ENCODE results near the gene GRID1. TPM values are rescaled to one million over a fixed set of nuclear protein-coding genes. Genes with fewer than 3 reads are reported as not detected.

Gene GRID1
- total and polyA plus RNA-seq, 10 of the 15 experiments (the other 5 are each of a cell fraction or from before 2014, with no cell fraction given): 0.04 to 0.62 (median 0.08) TPM; not detected in 5

DNA sequence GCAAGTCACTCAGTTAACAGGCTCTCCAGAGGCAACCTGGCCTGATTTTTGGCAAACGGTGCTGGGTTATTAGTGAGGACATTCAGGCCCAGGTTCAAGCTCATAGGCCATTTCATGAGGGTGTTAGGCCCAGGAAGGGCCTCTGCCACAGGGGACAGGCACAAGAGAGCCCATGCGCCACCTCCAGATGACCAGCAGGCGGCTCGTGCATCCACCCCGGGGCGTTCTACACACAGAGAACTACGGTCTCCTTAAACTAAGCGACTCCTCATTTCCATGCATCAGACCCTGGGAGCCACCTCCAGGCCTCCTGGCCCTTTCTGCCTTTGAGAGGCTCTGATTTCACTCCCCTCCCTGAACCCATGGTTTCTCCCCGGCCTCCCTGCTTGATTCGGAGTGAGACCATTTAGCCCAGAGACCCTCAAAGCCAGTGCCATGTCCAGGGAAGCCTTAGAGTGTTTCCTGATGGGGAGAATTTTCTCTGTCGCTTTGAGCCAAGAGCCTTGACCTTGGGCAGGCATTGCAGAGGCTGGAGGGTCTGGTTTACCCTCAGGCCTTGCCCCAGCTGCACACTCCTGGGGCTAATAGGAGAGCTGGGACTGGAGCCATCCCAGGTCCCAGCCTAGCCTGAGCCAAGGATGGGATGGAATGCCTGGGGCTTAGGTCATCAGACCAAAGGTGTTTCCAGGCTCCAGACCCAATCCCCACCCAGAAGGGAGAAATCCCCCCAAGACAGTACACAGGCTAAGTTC lies 188.0 kb downstream of the GRID1 start:
- Histone ChIP-seq H4K20me1 (ENCODE audit: control insufficient read depth, insufficient read depth) (no peaks in the 10 kb centered on the region), H3K27ac (ENCODE audit: control insufficient read depth, insufficient read depth) (no peak overlapping the region), H3K79me2 (ENCODE audit: control insufficient read depth, insufficient read depth, low read length) (no peaks in the 10 kb centered on the region), H3K27me3 (replicated peaks in 1 of 2; ENCODE audit: control insufficient read depth in 2 of 2, insufficient read depth in 2 of 2, low read length in 1 of 2) (peaks cover 0 to 7% of the 10 kb centered on the region in 2 experiments), H3K9ac (ENCODE audit: control insufficient read depth, insufficient read depth, low read length) (no peak overlapping the region), H3K9me3 (replicated peaks; ENCODE audit: control insufficient read depth, insufficient read depth, low read length) (no peaks in the 10 kb centered on the region), H3K36me3 (ENCODE audit: control insufficient read depth in 2 of 2, insufficient read depth in 2 of 2, low read length in 1 of 2) (no peaks in the 10 kb centered on the region), H3K4me3 (no peak overlapping the region), H2AFZ (ENCODE audit: control insufficient read depth, low read depth, low read length) (no peak overlapping the region), H3K4me1 (ENCODE audit: control insufficient read depth, insufficient read depth, low read length) (no peaks in the 10 kb centered on the region), H3K4me2 (ENCODE audit: control insufficient read depth, insufficient read depth) (no peak overlapping the region)
- no peak for DNase-seq (ENCODE audit: low read depth, low spot score)
- CTCF ChIA-PET: no interaction called here
- intact Hi-C loops (cut with micrococcal nuclease; ENCODE audit: unreplicated experiment) (no loop called here), in situ Hi-C loops (cut with MboI) (no loop called here)
- SMC1A ChIA-PET (ENCODE audit: uncharacterized antibody, unreplicated experiment): no interaction called here
- ATAC-seq: peak; percentile 81
- POLR2A ChIA-PET: no interaction called here
- FAIRE-seq: no peak
- WGBS (ENCODE audit: insufficient coverage, insufficient replicate concordance, low lambda C conversion rate, missing lambda C conversion rate): 22% methylated on average over 11 of the region's 11 CpGs
- RAD21 ChIA-PET (ENCODE audit: unreplicated experiment): no interaction called here
- TF ChIP-seq, protein P1, sequence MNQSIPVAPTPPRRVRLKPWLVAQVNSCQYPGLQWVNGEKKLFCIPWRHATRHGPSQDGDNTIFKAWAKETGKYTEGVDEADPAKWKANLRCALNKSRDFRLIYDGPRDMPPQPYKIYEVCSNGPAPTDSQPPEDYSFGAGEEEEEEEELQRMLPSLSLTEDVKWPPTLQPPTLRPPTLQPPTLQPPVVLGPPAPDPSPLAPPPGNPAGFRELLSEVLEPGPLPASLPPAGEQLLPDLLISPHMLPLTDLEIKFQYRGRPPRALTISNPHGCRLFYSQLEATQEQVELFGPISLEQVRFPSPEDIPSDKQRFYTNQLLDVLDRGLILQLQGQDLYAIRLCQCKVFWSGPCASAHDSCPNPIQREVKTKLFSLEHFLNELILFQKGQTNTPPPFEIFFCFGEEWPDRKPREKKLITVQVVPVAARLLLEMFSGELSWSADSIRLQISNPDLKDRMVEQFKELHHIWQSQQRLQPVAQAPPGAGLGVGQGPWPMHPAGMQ (IDR thresholded peaks at IDR 0.05; ENCODE audit: borderline replicate concordance): no peak
- TF ChIP-seq, protein P2, sequence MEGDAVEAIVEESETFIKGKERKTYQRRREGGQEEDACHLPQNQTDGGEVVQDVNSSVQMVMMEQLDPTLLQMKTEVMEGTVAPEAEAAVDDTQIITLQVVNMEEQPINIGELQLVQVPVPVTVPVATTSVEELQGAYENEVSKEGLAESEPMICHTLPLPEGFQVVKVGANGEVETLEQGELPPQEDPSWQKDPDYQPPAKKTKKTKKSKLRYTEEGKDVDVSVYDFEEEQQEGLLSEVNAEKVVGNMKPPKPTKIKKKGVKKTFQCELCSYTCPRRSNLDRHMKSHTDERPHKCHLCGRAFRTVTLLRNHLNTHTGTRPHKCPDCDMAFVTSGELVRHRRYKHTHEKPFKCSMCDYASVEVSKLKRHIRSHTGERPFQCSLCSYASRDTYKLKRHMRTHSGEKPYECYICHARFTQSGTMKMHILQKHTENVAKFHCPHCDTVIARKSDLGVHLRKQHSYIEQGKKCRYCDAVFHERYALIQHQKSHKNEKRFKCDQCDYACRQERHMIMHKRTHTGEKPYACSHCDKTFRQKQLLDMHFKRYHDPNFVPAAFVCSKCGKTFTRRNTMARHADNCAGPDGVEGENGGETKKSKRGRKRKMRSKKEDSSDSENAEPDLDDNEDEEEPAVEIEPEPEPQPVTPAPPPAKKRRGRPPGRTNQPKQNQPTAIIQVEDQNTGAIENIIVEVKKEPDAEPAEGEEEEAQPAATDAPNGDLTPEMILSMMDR (IDR thresholded peaks at IDR 0.05 in 2 of 3, conservative IDR thresholded peaks at IDR 0.05 in 1 of 3; ENCODE audit: control insufficient read depth in 2 of 3, extremely low read depth in 1 of 3, insufficient read depth in 1 of 3, low read depth in 3 of 3, low read length in 3 of 3): peak; percentile 16 to 43 (median 21); a peak in 4 of 6 replicates
- TF ChIP-seq RAD21 (IDR thresholded peaks at IDR 0.05; ENCODE audit: insufficient read depth, low read depth, low read length): peak; percentile 23; the same call in 1 of the 2 replicates
- no peak for TF ChIP-seq EGR1 (IDR thresholded peaks at IDR 0.05; ENCODE audit: borderline replicate concordance in 1 of 2, low read depth in 2 of 2, low read length in 2 of 2)
- no peak for TF ChIP-seq BRCA1 (IDR thresholded peaks at IDR 0.05; ENCODE audit: low read depth, low read length)
- BruUV-seq (replicated peaks): no TSS peak
